H1 (cell line): ENCODE measurements around the gene AGAP3. TPM values are rescaled to one million over a fixed set of nuclear protein-coding genes. Genes with fewer than 3 reads are reported as not detected.

Experiments used
- FOSL1 ChIP-seq: IDR thresholded peaks from 2 replicates; pipeline ENCODE4 v1.6.1; 2011; ENCODE audit warnings: mild to moderate bottlenecking, low read depth, low read length, moderate library complexity; ENCODE audit not compliant: insufficient read depth
- RFX5 ChIP-seq: IDR thresholded peaks from 2 replicates; pipeline ENCODE4 v1.6.1; 2011; ENCODE audit warnings: low read depth, low read length, improper control_type of control experiment, borderline replicate concordance
- TCF12 ChIP-seq: IDR thresholded peaks from 2 replicates; pipeline ENCODE4 v1.6.1; 2011; ENCODE audit warnings: low read depth, mild to moderate bottlenecking, low read length
- TEAD4 ChIP-seq: IDR thresholded peaks from 2 replicates; pipeline ENCODE4 v1.6.1; 2012; ENCODE audit warnings: low read depth, low read length, inconsistent platforms, mixed read lengths
- polyA plus RNA-seq, 7 experiments: library from polyadenylated mRNA; depleted of rRNA in 3 of 7; stranded (reverse) in 5 of 7; unstranded in 2 of 7; fragments of >200 nt in 5 of 7; fragments of 200-250 nt in 2 of 7; gene quantifications; 1 replicate in 5 of 7; 2 replicates in 1 of 7; 4 replicates in 1 of 7; pipeline versions ENCODE4 v1.2.1 to v1.2.3, GENCODE V29; 2011 to 2013; ENCODE audit warnings: missing spikeins in 2 of 7, mixed read lengths in 2 of 7
- total RNA-seq: library from RNA; stranded (reverse); fragmentation: NEBNext Ultra II Directional; extraction: Animal tissue kit (Norgen Biotek cat#: 25700); gene quantifications from 2 replicates; pipeline ENCODE4 v1.2.1, GENCODE V29; 2021

The AGAP3 gene
- total and polyA plus RNA-seq, 2 of the 8 experiments (the other 6 are each of a cell fraction or from before 2014, with no cell fraction given), result 66.4 to 120 TPM

DNA sequence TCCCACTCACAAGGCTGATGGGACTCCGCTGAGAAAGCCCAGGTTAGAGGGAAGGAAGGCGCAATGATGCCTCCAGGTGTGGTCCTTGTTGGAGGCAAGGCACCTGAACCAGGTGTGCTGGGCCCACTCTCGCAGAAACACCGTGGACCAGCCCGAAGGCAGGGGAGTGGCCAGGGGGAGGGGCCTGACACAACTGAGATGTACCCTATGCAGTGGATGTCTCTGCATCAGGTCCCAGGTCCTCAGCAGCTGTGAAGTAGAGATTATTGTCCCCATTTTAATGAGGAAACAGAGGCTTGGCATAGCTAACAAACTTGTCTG lies 49.2 kb downstream of the AGAP3 start (continued):
- TF ChIP-seq FOSL1 (no peak), TCF12 (no peak), TEAD4 (no peak), RFX5 (no peak)
